Measurements from ENCODE around the gene HADH. TPM values are rescaled to one million over a fixed set of nuclear protein-coding genes. Genes with fewer than 3 reads are reported as not detected.

Gene HADH
- total and polyA plus RNA-seq, 8 donors: 14.2 to 112 (median 27.2) TPM

DNA sequence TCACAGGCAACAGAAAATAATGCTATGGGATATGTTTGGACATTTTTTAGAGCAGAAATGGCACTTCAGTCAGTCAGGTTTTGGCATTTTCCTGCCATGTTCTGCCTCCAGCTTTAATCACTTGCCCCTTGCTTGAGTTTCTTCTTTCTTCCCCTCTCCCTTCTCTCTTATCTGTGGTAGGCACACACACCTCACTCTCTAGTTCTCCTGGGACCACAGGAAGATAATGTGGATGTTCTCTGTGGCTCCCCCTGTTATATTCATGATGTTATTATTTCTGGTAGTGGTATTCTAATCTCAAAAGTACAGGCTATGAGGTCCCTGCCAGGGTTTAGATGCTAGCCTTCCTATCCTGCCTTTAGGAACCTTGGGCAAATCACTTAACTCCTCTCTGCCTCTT lies 5.2 kb downstream of the HADH start:
- peaks cover 8 to 32% (median 23%) of the 10 kb centered on the region in 3 donors for H3K4me1 ChIP-seq
- no peak overlapping the region for H3K4me3 ChIP-seq
- no peaks in the 10 kb centered on the region for H3K27me3 ChIP-seq
- no peak for TF ChIP-seq CTCF (IDR thresholded peaks at IDR 0.05)
- no peaks in the 10 kb centered on the region for H3K9me3 ChIP-seq
- DNase-seq: no peak
- no peak for FAIRE-seq
- intact Hi-C loops (cut with DNase I): no loop called here
- no peaks in the 10 kb centered on the region for H3K36me3 ChIP-seq
- H3K27ac ChIP-seq: no peak overlapping the region
- ATAC-seq: no peak

- Histone ChIP-seq H3K27ac (no peak overlapping the region), H3K27me3 (no peaks in the 10 kb centered on the region), H3K4me1 (peaks cover 8 to 17% (median 12%) of the 10 kb centered on the region in 3 donors), H3K4me3 (no peak overlapping the region), H3K36me3 (no peaks in the 10 kb centered on the region), H3K9me3 (no peaks in the 10 kb centered on the region)
- FAIRE-seq (no peak), DNase-seq (no peak), ATAC-seq (peak; percentile 35 to 69 (median 61))
- intact Hi-C loops (cut with DNase I): no loop called here
- no peak for TF ChIP-seq CTCF (IDR thresholded peaks at IDR 0.05)
- 65 to 71% methylated on average over 5 of the region's 5 CpGs for WGBS, 2 donors
These were observed 7.5 kb downstream of the HADH start for GRCh38 chr4:107996949-107997788.

GRCh38 chr4:107997794-107998193 lies 8.1 kb downstream of the HADH start:
- Histone ChIP-seq H3K9me3 (no peaks in the 10 kb centered on the region), H3K4me1 (peaks cover 8 to 15% (median 12%) of the 10 kb centered on the region in 3 donors), H3K36me3 (no peaks in the 10 kb centered on the region), H3K4me3 (no peak overlapping the region), H3K27me3 (no peaks in the 10 kb centered on the region), H3K27ac (no peak overlapping the region)
- no peak for FAIRE-seq
- ATAC-seq: no peak
- intact Hi-C loops (cut with DNase I): no loop called here
- 90 to 95% methylated on average over 2 of the region's 2 CpGs for WGBS, 2 donors
- no peak for DNase-seq
- TF ChIP-seq CTCF (IDR thresholded peaks at IDR 0.05): no peak

DNA sequence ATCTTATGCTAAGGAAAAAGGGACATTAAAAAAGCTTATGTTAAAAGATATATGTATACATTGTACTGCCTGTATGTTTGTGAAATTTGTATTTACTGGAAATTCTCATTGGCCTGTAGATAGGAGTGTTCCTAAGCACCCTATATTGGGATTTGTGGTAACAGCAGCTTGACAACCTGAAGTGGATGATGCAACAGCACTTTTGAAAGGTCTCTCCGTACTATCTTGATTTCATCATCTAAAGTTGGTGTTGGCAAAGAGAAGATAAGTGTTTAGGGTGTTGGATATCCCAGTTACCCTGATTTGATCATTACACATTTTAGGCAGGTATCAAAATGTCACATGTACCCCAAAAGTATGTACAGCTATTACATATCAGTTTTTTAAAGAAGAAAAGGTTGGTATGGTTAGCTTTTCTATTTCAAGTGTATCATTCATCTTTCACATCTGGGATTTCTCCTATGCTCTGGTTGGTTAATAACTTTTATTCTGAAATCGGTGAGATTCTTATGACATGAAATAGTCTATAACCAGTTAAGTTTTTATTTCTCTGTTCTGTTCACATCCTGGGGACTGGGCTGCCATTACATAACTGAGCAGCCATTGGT lies 10.3 kb downstream of the HADH start:
- DNase-seq (no peak), ATAC-seq (no peak), FAIRE-seq (no peak)
- Histone ChIP-seq H3K27me3 (no peaks in the 10 kb centered on the region), H3K9me3 (no peaks in the 10 kb centered on the region), H3K4me1 (peaks cover 0 to 4% (median 0%) of the 10 kb centered on the region in 3 donors), H3K36me3 (no peaks in the 10 kb centered on the region), H3K27ac (no peak overlapping the region), H3K4me3 (no peak overlapping the region)
- intact Hi-C loops (cut with DNase I): no loop called here
- TF ChIP-seq CTCF (IDR thresholded peaks at IDR 0.05): no peak
- 92 to 96% methylated on average over 2 of the region's 2 CpGs for WGBS, 2 donors

Data from pancreas (tissue), 10 donors.